Measurements from ENCODE around the gene CRYGD.
"Not testable (repeated sequence)": the region's sequence is repeated elsewhere in the genome, so short reads cannot be mapped to it uniquely, and the experiment has no call there.

CRYGD gene

GRCh38 chr2:208129744-208130711 lies 5.7 kb upstream of the CRYGD start, which contains the start of gene CRYGC:
CRYGC (minus strand) TSS chr2:208129828; CDS start chr2:208129792, 36 bp downstream.
- TF ChIP-seq, protein P1, sequence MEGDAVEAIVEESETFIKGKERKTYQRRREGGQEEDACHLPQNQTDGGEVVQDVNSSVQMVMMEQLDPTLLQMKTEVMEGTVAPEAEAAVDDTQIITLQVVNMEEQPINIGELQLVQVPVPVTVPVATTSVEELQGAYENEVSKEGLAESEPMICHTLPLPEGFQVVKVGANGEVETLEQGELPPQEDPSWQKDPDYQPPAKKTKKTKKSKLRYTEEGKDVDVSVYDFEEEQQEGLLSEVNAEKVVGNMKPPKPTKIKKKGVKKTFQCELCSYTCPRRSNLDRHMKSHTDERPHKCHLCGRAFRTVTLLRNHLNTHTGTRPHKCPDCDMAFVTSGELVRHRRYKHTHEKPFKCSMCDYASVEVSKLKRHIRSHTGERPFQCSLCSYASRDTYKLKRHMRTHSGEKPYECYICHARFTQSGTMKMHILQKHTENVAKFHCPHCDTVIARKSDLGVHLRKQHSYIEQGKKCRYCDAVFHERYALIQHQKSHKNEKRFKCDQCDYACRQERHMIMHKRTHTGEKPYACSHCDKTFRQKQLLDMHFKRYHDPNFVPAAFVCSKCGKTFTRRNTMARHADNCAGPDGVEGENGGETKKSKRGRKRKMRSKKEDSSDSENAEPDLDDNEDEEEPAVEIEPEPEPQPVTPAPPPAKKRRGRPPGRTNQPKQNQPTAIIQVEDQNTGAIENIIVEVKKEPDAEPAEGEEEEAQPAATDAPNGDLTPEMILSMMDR (IDR thresholded peaks at IDR 0.05; ENCODE audit: control insufficient read depth, extremely low read depth, insufficient read depth) = no peak
- H3K4me3 ChIP-seq (ENCODE audit: low read depth, low read length) = no peak within 1 kb of the TSS
- DNase-seq (ENCODE audit: low read depth) = no peak

DNA sequence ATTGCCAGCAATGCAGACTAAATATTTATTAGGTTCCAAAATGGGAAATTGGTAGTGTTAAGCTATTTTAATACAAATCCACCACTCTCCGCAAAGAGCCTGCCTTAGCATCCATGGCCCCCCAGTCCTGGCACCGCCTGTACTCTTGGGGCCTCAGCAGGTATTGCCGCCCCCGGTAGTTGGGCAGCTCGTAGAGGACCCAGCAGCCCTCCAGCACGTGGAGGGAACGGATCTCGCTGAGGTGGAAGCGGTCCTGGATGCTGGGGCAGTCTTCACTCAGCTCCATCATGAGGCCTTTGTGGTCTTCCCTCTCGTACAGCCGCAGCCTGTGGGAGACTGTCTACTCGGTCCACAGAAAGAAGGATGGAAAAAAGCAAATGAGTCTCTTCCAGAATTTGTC lies 3.8 kb upstream of the CRYGD start:
- no peak for DNase-seq (ENCODE audit: low read depth)
- TF ChIP-seq, protein P1 (IDR thresholded peaks at IDR 0.05; ENCODE audit: control insufficient read depth, extremely low read depth, insufficient read depth) = no peak
- H3K4me3 ChIP-seq (ENCODE audit: low read depth, low read length) = no peak overlapping the region

DNA sequence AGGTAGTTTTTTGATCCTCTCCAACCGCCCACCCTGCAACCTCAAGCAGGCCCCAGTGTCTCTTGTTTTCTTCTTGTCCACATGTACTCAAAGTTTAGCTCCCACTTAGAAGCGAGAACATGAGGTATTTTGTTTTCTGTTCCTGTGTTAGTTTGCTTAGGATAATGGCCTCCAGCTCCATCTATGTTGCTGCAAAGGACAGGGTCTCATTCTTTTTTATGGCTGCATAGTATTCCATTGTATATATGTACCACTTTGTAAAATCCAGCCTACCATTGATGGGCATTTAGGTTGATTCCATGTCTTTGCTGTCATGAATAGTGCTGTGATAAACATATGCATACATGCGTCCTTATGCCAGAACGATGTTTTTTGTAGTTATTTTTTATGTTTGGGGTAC lies 2.8 kb upstream of the CRYGD start:
- TF ChIP-seq, protein P1 (IDR thresholded peaks at IDR 0.05; ENCODE audit: control insufficient read depth, extremely low read depth, insufficient read depth) = no peak
- no peak for DNase-seq (ENCODE audit: low read depth)
- no peak overlapping the region for H3K4me3 ChIP-seq (ENCODE audit: low read depth, low read length)

- no peak for DNase-seq (ENCODE audit: low read depth)
- no peak overlapping the region for H3K4me3 ChIP-seq (ENCODE audit: low read depth, low read length)
- TF ChIP-seq, protein P1 (IDR thresholded peaks at IDR 0.05; ENCODE audit: control insufficient read depth, extremely low read depth, insufficient read depth) = no peak
These were observed 927 bp upstream of the CRYGD start for GRCh38 chr2:208125251-208125650.

DNA sequence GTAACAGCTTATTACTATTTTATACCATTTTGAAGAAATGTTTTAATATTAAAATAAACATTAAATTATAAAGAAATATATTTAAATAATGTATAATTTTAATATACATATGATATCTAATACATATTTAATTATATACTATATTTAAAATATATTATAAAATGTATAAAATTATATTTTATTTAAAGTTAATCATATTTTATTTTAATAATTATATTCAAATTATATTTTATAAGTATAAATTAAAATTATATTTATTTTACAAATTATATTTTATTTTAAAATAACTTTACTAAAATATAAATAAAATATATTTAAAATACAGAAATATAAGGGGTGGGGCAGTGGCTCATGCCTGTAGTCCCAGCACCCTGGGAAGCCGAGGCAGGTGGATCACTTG lies 2.1 kb downstream of the CRYGD start:
- TF ChIP-seq, protein P1 (IDR thresholded peaks at IDR 0.05; ENCODE audit: control insufficient read depth, extremely low read depth, insufficient read depth) = no peak
- H3K4me3 ChIP-seq (ENCODE audit: low read depth, low read length) = no peak overlapping the region
- no peak for DNase-seq (ENCODE audit: low read depth)

GRCh38 chr2:208118918-208119317 lies 5.4 kb downstream of the CRYGD start:
- no peak overlapping the region for H3K4me3 ChIP-seq (ENCODE audit: low read depth, low read length)
- TF ChIP-seq, protein P1 (IDR thresholded peaks at IDR 0.05; ENCODE audit: control insufficient read depth, extremely low read depth, insufficient read depth) = no peak
- no peak for DNase-seq (ENCODE audit: low read depth)

DNA sequence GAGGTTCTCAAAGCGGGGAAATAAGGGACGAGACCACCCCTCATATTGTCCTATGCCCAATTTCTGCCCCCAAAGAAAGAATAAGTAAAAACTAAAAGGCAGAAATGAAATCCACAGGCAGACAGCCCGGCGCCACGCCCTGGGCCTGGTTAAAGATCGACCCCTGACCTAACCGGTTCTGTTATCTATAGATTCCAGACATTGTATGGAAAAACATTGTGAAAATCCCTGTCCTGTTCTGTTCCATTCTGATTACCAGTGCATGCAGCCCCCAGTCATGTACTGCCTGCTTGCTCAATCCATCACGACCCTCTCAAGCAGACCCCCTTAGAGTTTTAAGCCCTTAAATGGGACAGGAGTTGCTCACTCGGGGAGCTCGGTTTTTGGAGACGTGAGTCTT lies 6.9 kb downstream of the CRYGD start:
- DNase-seq (ENCODE audit: low read depth); H3K4me3 ChIP-seq (ENCODE audit: low read depth, low read length): not testable (repeated sequence)
